DOHH2 (cell line): Measurements from ENCODE around the gene DPP10.
"Not testable (repeated sequence)": the region's sequence is repeated elsewhere in the genome, so short reads cannot be mapped to it uniquely, and the experiment has no call there.

Source experiments
- H3F3A ChIP-seq: fragments of 200-600 bp; sonication (generic), shearing (Covaris generic); 2 replicates; pipeline ENCODE4 v1.6.0; 2016; ENCODE audit warnings: antibody characterized with exemption, mild to moderate bottlenecking; ENCODE audit not compliant: control insufficient read depth, insufficient read depth
- H3K27ac ChIP-seq: fragments of 200-600 bp; sonication (generic); 2 replicates; pipeline ENCODE4 v1.5.1; 2014; ENCODE audit warnings: low read depth, mild to moderate bottlenecking, low read length, moderate library complexity
- H3K27me3 ChIP-seq: fragments of 200-600 bp; sonication (generic); 2 replicates; pipeline ENCODE4 v1.6.1; 2014; ENCODE audit warnings: mild to moderate bottlenecking, low read length, mixed read lengths; ENCODE audit not compliant: control insufficient read depth
- H3K36me3 ChIP-seq: fragments of 200-600 bp; sonication (generic); 2 replicates; pipeline ENCODE4 v1.6.1; 2014; ENCODE audit warnings: mild to moderate bottlenecking, low read length, moderate library complexity, mixed read lengths; ENCODE audit not compliant: control insufficient read depth
- H3K4me1 ChIP-seq: fragments of 200-600 bp; sonication (generic); 2 replicates; pipeline ENCODE4 v1.6.1; 2014; ENCODE audit warnings: mild to moderate bottlenecking, low read length, mixed read lengths; ENCODE audit not compliant: control insufficient read depth
- H3K4me2 ChIP-seq: fragments of 200-600 bp; sonication (generic); 2 replicates; pipeline ENCODE4 v1.6.0; 2014; ENCODE audit warnings: mild to moderate bottlenecking, low read length, moderate library complexity
- H3K4me3 ChIP-seq: fragments of 200-600 bp; sonication (generic); 2 replicates; pipeline ENCODE4 v1.5.1; 2014; ENCODE audit warnings: mild to moderate bottlenecking, low read length, mixed read lengths
- H3K79me2 ChIP-seq: fragments of 200-600 bp; sonication (generic); 2 replicates; pipeline ENCODE4 v1.6.1; 2014; ENCODE audit warnings: mild to moderate bottlenecking, low read length, mixed read lengths; ENCODE audit not compliant: control insufficient read depth
- H3K9me2 ChIP-seq: fragments of 200-600 bp; sonication (generic); replicated peaks from 2 replicates; pipeline ENCODE4 v1.6.1; 2014; ENCODE audit warnings: mild to moderate bottlenecking, low read length, mixed read lengths; ENCODE audit not compliant: control insufficient read depth
- H3K9me3 ChIP-seq: fragments of 200-600 bp; sonication (generic); 2 replicates; pipeline ENCODE4 v1.6.1; 2014; ENCODE audit warnings: antibody characterized with exemption, low read length, mixed read lengths; ENCODE audit not compliant: control insufficient read depth, insufficient read depth
- H4K20me1 ChIP-seq: fragments of 200-600 bp; sonication (generic); 2 replicates; pipeline ENCODE4 v1.6.0; 2014; ENCODE audit warnings: low read depth, mild to moderate bottlenecking, antibody characterized with exemption, low read length, moderate library complexity; ENCODE audit not compliant: control insufficient read depth, insufficient read depth
- CTCF ChIP-seq: fragments of 200-600 bp; sonication (generic); IDR thresholded peaks from one replicate; pipeline ENCODE4 v1.5.1; 2014; ENCODE audit warnings: antibody characterized with exemption, mild to moderate bottlenecking, low read depth, low read length; ENCODE audit not compliant: poor library complexity, severe bottlenecking
- EZH2phosphoT487 ChIP-seq: fragments of 200-600 bp; sonication (generic); IDR thresholded peaks from 2 replicates; pipeline ENCODE4 v1.6.1; 2017; ENCODE audit warnings: borderline replicate concordance, mild to moderate bottlenecking, antibody characterized with exemption, low read length, moderate library complexity, mixed read lengths

The DPP10 gene

GRCh38 chr2:114735126-114735525, 292.7 kb downstream of the DPP10 start:
- Histone ChIP-seq H3K27ac (no peak overlapping the region), H3K36me3 (no peaks in the 10 kb centered on the region), H3K9me3 (no peaks in the 10 kb centered on the region), H3K4me2 (no peak overlapping the region), H3K4me3 (no peak overlapping the region), H3K9me2 (no peaks in the 10 kb centered on the region), H3F3A (no peaks in the 10 kb centered on the region), H3K4me1 (no peaks in the 10 kb centered on the region), H3K27me3 (no peaks in the 10 kb centered on the region), H3K79me2 (no peaks in the 10 kb centered on the region), H4K20me1 (no peaks in the 10 kb centered on the region)
- TF ChIP-seq CTCF (no peak), EZH2phosphoT487 (no peak)

- Histone ChIP-seq H3K79me2 (no peaks in the 10 kb centered on the region), H3K27me3 (no peaks in the 10 kb centered on the region), H3K36me3 (no peaks in the 10 kb centered on the region), H3K9me2 (no peaks in the 10 kb centered on the region), H3K4me1 (no peaks in the 10 kb centered on the region), H3F3A (no peaks in the 10 kb centered on the region), H3K27ac (no peak overlapping the region), H3K4me3 (no peak overlapping the region), H4K20me1 (no peaks in the 10 kb centered on the region), H3K9me3 (no peaks in the 10 kb centered on the region), H3K4me2 (no peak overlapping the region)
- TF ChIP-seq CTCF (no peak), EZH2phosphoT487 (no peak)
Observed at GRCh38 chr2:114742245-114742644, 299.8 kb downstream of the DPP10 start.

GRCh38 chr2:114745700-114746099, 303.3 kb downstream of the DPP10 start:
- Histone ChIP-seq H3K4me2 (no peak overlapping the region), H3K36me3 (no peaks in the 10 kb centered on the region), H3F3A (no peaks in the 10 kb centered on the region), H3K9me2 (no peaks in the 10 kb centered on the region), H3K27ac (no peak overlapping the region), H3K4me3 (no peak overlapping the region), H3K9me3 (no peaks in the 10 kb centered on the region), H3K4me1 (no peaks in the 10 kb centered on the region), H3K79me2 (no peaks in the 10 kb centered on the region), H3K27me3 (no peaks in the 10 kb centered on the region), H4K20me1 (no peaks in the 10 kb centered on the region)
- TF ChIP-seq EZH2phosphoT487 (no peak), CTCF (no peak)

GRCh38 chr2:114748175-114748574, 305.7 kb downstream of the DPP10 start:
- not testable (repeated sequence) for H3K9me2 ChIP-seq, H3K27ac ChIP-seq, H4K20me1 ChIP-seq, H3K4me3 ChIP-seq, H3K9me3 ChIP-seq, H3K79me2 ChIP-seq, H3K27me3 ChIP-seq, H3K4me1 ChIP-seq, H3F3A ChIP-seq, H3K36me3 ChIP-seq, H3K4me2 ChIP-seq
